ENCODE measurements around the gene PEX5L. TPM values are rescaled to one million over a fixed set of nuclear protein-coding genes. Genes with fewer than 3 reads are reported as not detected.

The PEX5L gene
- total RNA-seq, 1 experiment from 2014 or later: not detected

DNA sequence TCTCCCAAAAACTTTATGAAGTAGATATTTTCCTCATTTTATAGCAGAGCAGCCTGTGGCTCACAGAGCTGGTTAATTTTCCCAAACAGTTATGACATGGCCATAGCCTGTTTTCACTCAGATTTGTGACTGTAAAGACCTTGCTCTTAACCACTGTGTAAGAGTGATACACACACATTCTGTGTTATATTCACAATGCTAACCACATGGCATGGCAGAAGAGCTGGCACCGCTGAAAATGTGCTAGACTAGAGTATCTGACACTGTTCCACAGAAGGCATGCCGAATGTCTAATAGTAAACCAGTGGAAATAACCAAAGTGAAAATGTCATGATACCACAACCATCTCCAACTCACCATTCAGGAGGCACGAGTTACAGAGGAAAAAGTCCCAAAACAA, 71.8 kb downstream of the PEX5L start:
- H3K79me2 ChIP-seq (ENCODE audit: insufficient read depth, low read length): no peaks in the 10 kb centered on the region
- no peak for TF ChIP-seq FOSL1 (IDR thresholded peaks at IDR 0.05; ENCODE audit: low read depth)
- no peak for TF ChIP-seq CBX3 (IDR thresholded peaks at IDR 0.05; ENCODE audit: low read depth)
- no peak for TF ChIP-seq ZNF274 (IDR thresholded peaks at IDR 0.05; ENCODE audit: low read depth, low read length)
- TF ChIP-seq YY1 (IDR thresholded peaks at IDR 0.05; ENCODE audit: extremely low read depth, insufficient replicate concordance, low read depth, low read length): no peak
- TF ChIP-seq, protein P1, sequence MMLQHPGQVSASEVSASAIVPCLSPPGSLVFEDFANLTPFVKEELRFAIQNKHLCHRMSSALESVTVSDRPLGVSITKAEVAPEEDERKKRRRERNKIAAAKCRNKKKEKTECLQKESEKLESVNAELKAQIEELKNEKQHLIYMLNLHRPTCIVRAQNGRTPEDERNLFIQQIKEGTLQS (IDR thresholded peaks at IDR 0.05): no peak
- TF ChIP-seq, protein P2, sequence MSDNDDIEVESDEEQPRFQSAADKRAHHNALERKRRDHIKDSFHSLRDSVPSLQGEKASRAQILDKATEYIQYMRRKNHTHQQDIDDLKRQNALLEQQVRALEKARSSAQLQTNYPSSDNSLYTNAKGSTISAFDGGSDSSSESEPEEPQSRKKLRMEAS (IDR thresholded peaks at IDR 0.05): no peak
- TF ChIP-seq POLR2AphosphoS5 (IDR thresholded peaks at IDR 0.05; ENCODE audit: low read depth, low read length): no peak
- no peak for TF ChIP-seq EGR1 (IDR thresholded peaks at IDR 0.05; ENCODE audit: low read depth)
- TF ChIP-seq POLR2A (IDR thresholded peaks at IDR 0.05; ENCODE audit: borderline replicate concordance, extremely low read depth, insufficient read depth, insufficient read length): no peak
- TF ChIP-seq CEBPB (IDR thresholded peaks at IDR 0.05; ENCODE audit: low read depth): no peak
- no peak for TF ChIP-seq SIN3A (IDR thresholded peaks at IDR 0.05; ENCODE audit: low read depth)
- TF ChIP-seq, protein P3, sequence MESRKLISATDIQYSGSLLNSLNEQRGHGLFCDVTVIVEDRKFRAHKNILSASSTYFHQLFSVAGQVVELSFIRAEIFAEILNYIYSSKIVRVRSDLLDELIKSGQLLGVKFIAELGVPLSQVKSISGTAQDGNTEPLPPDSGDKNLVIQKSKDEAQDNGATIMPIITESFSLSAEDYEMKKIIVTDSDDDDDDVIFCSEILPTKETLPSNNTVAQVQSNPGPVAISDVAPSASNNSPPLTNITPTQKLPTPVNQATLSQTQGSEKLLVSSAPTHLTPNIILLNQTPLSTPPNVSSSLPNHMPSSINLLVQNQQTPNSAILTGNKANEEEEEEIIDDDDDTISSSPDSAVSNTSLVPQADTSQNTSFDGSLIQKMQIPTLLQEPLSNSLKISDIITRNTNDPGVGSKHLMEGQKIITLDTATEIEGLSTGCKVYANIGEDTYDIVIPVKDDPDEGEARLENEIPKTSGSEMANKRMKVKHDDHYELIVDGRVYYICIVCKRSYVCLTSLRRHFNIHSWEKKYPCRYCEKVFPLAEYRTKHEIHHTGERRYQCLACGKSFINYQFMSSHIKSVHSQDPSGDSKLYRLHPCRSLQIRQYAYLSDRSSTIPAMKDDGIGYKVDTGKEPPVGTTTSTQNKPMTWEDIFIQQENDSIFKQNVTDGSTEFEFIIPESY (IDR thresholded peaks at IDR 0.05; ENCODE audit: extremely low read depth, insufficient replicate concordance, low read length): no peak
- TF ChIP-seq ZFX (IDR thresholded peaks at IDR 0.05): no peak
- no peak overlapping the region for H3K4me3 ChIP-seq (replicated peaks in 1 of 2; ENCODE audit: low read depth in 1 of 2, low read length in 2 of 2)
- ChIA-PET POLR2A (no interaction called here), RAD21 (ENCODE audit: low non-redundant PET in 1 of 2, low total read pairs in 2 of 2, uncharacterized antibody in 2 of 2, unreplicated experiment in 2 of 2) (no interaction called here), CTCF (no interaction called here)
- intact Hi-C loops (cut with micrococcal nuclease): no loop called here
- H3K9me3 ChIP-seq (ENCODE audit: control insufficient read depth in 1 of 2, insufficient read depth in 1 of 2, low read depth in 1 of 2, low read length in 2 of 2): no peaks in the 10 kb centered on the region
- no peak overlapping the region for H3K9ac ChIP-seq (ENCODE audit: low read length)
- no peak for ATAC-seq
- no peaks in the 10 kb centered on the region for H4K20me1 ChIP-seq (ENCODE audit: insufficient read depth)
- no TSS peak for BruUV-seq (replicated peaks)
- H3K4me2 ChIP-seq (ENCODE audit: low read length): no peak overlapping the region
- no peaks in the 10 kb centered on the region for H3K36me3 ChIP-seq (ENCODE audit: control insufficient read depth in 1 of 2, insufficient read depth in 2 of 2, low read length in 2 of 2)
- H3K9me2 ChIP-seq (ENCODE audit: insufficient read depth): no peaks in the 10 kb centered on the region
- H3K27me3 ChIP-seq (ENCODE audit: insufficient read depth, low read length): peaks cover 26% of the 10 kb centered on the region
- DNase-seq (ENCODE audit: low read depth, low spot score): no peak
- H3K4me1 ChIP-seq (ENCODE audit: control insufficient read depth in 1 of 2, insufficient read depth in 2 of 2, low read length in 2 of 2): no peaks in the 10 kb centered on the region
- H3K27ac ChIP-seq (ENCODE audit: low read depth, low read length): no peak overlapping the region
- no peak overlapping the region for H2AFZ ChIP-seq (ENCODE audit: low read depth, low read length, poor library complexity, severe bottlenecking)

Data from HCT116 (cell line).